Measurements from ENCODE around the gene TMEM270.

TMEM270 gene

GRCh38 chr7:73890555-73891147 is 29.7 kb downstream of the TMEM270 start:
- no peak for DNase-seq

GRCh38 chr7:73891178-73891885 is 30.4 kb downstream of the TMEM270 start:
- DNase-seq: no peak

GRCh38 chr7:73892003-73892999 is 31.3 kb downstream of the TMEM270 start:
- DNase-seq: no peak

- DNase-seq: no peak
Observed at GRCh38 chr7:73893342-73894101, 32.6 kb downstream of the TMEM270 start.

DNA sequence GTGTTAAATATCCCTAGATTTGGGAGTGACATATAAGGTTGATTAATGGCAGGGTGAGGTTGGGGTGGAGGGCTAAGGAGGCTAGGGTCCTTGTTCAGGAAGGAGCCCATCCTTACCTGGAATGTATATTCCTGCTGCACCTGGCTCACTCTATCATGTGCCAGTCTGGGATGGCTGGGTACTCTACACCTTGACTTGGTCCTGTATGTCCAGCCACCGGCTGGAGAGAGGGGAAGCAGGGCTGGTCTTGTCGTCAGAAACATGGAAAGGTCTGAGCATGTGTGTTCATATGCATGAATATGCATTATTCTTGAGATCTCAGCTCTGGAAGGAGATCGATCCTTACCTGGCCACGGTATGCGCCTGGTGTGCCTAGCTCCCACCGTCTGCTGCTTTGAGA is 33.2 kb downstream of the TMEM270 start:
- DNase-seq: no peak

GRCh38 chr7:73894733-73895551 is 34.0 kb downstream of the TMEM270 start:
- no peak for DNase-seq

GRCh38 chr7:73895626-73896025 is 34.7 kb downstream of the TMEM270 start:
- no peak for DNase-seq

DNA sequence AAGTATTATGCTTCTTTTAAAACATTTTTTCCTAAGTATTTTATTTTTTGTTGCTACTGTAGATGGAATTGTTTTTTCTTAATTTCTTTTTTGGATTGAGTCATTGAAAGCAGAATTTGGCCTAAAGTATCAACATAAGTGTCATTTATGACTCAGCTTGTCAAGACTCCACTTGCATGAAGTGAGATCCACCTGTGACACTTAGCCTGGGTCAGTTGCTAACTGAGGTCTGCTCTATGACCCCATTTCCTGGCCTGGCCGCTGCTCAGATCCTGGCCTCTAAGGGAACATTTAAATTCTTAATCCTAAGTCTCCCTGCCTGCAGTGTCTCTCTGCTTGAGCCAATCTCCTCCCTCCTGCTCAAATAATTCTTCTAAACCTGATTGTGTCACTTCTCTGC is 35.5 kb downstream of the TMEM270 start:
- no peak for DNase-seq

GRCh38 chr7:73899731-73900142 is 38.8 kb downstream of the TMEM270 start:
- DNase-seq: no peak

DNA sequence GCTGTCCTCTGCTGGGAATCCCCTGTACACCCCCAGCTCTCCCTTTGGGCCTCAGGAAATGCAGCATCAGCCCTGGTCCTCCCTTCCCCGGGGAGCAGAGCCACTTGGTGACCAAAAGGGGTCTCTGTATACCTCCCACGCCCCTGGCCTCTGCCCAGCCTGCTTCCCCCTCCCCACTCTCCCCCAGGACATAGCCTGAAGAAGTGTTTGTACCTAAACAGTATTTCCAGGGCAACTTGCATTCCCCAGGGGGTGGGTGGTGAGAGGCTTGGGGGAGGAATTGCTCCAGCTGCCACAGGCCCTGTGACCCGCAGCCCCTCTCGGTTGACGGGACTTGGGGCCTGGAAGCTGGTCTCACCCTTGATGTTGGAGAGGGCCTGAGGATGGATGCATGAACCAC is 39.3 kb downstream of the TMEM270 start:
- no peak for DNase-seq

- DNase-seq: no peak
Observed at GRCh38 chr7:73901231-73901822, 40.4 kb downstream of the TMEM270 start.

- no peak for DNase-seq
Observed at GRCh38 chr7:73901823-73902597, 41.1 kb downstream of the TMEM270 start.

GRCh38 chr7:73903321-73904218 is 42.6 kb downstream of the TMEM270 start:
- DNase-seq: no peak

DNA sequence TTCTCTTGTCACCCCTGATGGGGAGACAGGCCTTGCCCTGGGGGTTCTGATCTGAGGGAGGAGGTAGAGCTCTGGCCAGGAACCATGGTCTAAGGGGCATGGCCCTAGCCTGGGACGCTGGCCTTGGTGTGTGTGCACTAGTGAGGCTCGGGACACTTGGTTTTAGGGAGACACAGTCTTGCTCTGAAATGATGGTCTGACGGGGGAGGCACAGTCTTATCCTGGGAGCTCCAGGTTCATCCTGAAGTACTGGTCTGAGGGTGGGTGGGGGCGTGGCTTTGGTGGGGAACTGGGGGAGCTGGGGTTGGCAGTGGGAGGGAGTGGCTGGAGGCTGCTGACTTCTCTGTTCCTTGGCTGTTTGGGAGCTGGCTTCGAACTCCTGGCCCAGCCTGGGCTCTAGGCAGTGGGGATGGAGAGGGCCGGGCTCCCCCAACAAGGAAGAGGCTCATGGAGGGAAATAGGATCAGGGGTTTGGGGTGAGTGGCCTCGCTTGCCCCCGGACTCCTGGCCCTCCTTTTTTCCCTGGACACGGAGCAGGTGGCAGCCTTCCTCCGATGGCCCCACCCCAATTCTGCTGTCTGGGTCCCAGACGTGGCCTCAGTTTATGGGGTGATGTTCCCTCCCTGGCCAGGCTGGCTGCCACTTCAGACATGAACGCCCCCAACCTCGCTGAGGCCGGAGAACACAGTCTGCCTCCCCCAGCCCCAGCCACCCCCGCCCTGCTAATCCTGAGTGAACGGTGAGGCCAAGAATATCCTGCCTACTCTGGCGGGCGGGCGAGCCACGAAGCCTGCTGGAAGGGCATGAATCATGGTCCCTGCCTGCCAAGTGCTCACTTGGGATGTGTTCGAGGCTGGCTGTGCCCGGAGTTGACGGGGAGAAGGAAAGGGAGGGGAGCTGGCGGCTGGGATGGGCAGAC is 43.5 kb downstream of the TMEM270 start:
- no peak for DNase-seq

DNA sequence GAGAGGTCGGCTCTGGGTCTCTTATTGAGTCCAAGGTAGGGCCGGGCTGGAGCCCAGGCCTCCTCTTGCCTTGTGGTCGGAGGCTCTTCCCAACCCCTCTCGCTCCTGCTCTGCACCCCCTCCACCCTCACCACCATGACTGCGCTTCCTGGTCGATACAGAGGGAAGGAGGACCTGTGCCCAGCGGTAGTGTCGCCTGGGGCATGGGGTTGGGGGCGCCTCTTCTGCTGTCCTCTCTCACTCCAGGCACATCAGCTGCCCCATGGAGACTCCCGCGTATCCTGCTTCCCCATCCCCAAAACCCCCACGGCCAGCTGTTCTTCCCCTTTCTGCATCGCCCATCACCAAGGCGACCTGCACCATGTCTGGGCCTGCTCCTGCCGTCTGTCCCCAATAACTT is 44.4 kb downstream of the TMEM270 start:
- DNase-seq: no peak

- no peak for DNase-seq
Observed at GRCh38 chr7:73906874-73907273, 45.9 kb downstream of the TMEM270 start.

GRCh38 chr7:73907554-73908122 is 46.7 kb downstream of the TMEM270 start:
- no peak for DNase-seq

DNA sequence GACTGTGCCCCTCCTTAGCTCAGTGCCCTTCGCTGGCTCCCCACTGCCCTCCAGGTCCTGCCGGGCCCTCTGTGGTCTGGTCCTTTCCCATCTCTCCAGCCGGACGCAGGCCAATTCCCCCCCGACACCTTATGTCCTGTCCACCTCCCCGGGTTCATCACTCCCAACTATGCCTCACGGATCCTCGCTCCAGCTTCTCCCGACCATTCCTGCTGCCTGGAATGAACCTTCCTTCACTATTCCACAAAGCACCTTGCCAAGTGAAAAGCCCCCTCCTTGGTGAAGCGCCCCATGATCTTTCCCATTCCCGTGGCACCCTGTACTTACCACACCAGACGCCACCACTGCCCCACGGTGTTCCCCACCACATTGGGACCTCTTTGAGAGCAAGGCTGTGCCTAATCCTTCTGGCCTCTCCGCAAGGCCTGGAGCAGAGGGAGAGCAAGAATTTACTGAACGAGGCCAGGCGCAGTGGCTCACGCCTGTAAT is 47.2 kb downstream of the TMEM270 start:
- DNase-seq: no peak
